ENCODE results near the gene RAN.

- no peak for TF ChIP-seq CTCF (IDR thresholded peaks at IDR 0.05; ENCODE audit: insufficient read depth, low read length)
- no peak for TF ChIP-seq GABPA (IDR thresholded peaks at IDR 0.05; ENCODE audit: low read depth)
Observed at GRCh38 chr12:130873825-130874224, 2.0 kb downstream of the RAN start.

Measured in HL-60 (cell line).